HTR-8/SVneo (cell line): ENCODE data around the gene LTBR.

Experiments
- DNase-seq: peaks from one replicate; pipeline ENCODE4 v3.0.0; 2011; ENCODE audit warnings: low spot score, mixed read lengths; ENCODE audit not compliant: insufficient read length
- FAIRE-seq: peaks from 2 replicates; lab custom pipeline; 2011; peaks lifted over from hg19 to GRCh38; lab: Jason Lieb, UNC

Gene LTBR

GRCh38 chr12:6367065-6367968, 16.6 kb upstream of the LTBR start:
- no peak for DNase-seq
- peak; percentile 91 for FAIRE-seq

GRCh38 chr12:6367969-6368892, 15.7 kb upstream of the LTBR start:
- peak; percentile 36 for FAIRE-seq
- no peak for DNase-seq

GRCh38 chr12:6368906-6369525, 14.9 kb upstream of the LTBR start:
- DNase-seq (no peak), FAIRE-seq (peak; percentile 69)

- DNase-seq, result no peak
- no peak for FAIRE-seq
Observed at GRCh38 chr12:6369916-6370575, 13.9 kb upstream of the LTBR start.

GRCh38 chr12:6370576-6370935, 13.4 kb upstream of the LTBR start:
- DNase-seq (no peak), FAIRE-seq (peak; percentile 78)

GRCh38 chr12:6370994-6371754, 12.8 kb upstream of the LTBR start:
- DNase-seq (peak; percentile 98), FAIRE-seq (peak; percentile 98)

GRCh38 chr12:6372403-6373003, 11.5 kb upstream of the LTBR start:
- peak; percentile 93 for FAIRE-seq
- DNase-seq, result peak; percentile 96

GRCh38 chr12:6373022-6373787, 10.8 kb upstream of the LTBR start:
- FAIRE-seq (peak; percentile 20), DNase-seq (no peak)

- FAIRE-seq (peak; percentile 9), DNase-seq (no peak)
Observed at GRCh38 chr12:6374028-6374785, 9.8 kb upstream of the LTBR start.

- FAIRE-seq (no peak), DNase-seq (no peak)
Observed at GRCh38 chr12:6374786-6375160, 9.2 kb upstream of the LTBR start.

GRCh38 chr12:6375269-6376078, 8.5 kb upstream of the LTBR start, which contains the start of gene SCNN1A:
SCNN1A (minus strand) TSS chr12:6375563; CDS start chr12:6374783, 780 bp downstream.
- no peak for DNase-seq
- FAIRE-seq, result no peak

- peak; percentile 88 for FAIRE-seq
- peak; percentile 78 for DNase-seq
Observed at GRCh38 chr12:6376079-6376869, 7.7 kb upstream of the LTBR start.

- DNase-seq, result no peak
- FAIRE-seq, result peak; percentile 38
Observed at GRCh38 chr12:6376870-6377666, 6.9 kb upstream of the LTBR start.

GRCh38 chr12:6377667-6377994, 6.3 kb upstream of the LTBR start:
- DNase-seq, result no peak
- FAIRE-seq, result no peak
